Lower leg skin (tissue), 4 donors: Measurements from ENCODE around the gene TCF7L2. TPM values are rescaled to one million over a fixed set of nuclear protein-coding genes. Genes with fewer than 3 reads are reported as not detected.

Source experiments
- DNase-seq, 2 donors: peaks; one replicate each; pipeline ENCODE4 v3.0.0-alpha.2; 2019; ENCODE audit warnings: low spot score in 2 of 2
- H3K4me3 ChIP-seq: fragments of 200-600 bp; sonication (generic); 2 replicates; pipeline ENCODE4 v1.5.1; 2017; ENCODE audit warnings: mild to moderate bottlenecking, low read depth; ENCODE audit not compliant: poor library complexity, severe bottlenecking
- CTCF ChIP-seq, 3 donors: fragments of 450-650 bp; IDR thresholded peaks; one replicate each; pipeline ENCODE4 v1.5.1; 2016; ENCODE audit warnings: antibody characterized with exemption in 3 of 3, mild to moderate bottlenecking in 3 of 3, moderate library complexity in 2 of 3
- POLR2A ChIP-seq, 2 donors: fragments of 450-650 bp; IDR thresholded peaks; one replicate each; pipeline ENCODE4 v1.6.1; 2016 to 2017; ENCODE audit warnings: antibody characterized with exemption in 2 of 2, mild to moderate bottlenecking in 1 of 2, moderate library complexity in 1 of 2
- WGBS, 2 donors: methylation state at CpG; one replicate each; pipeline ENCODE4 v1.1.5; 2018; 5-methylcytosine and 5-hydroxymethylcytosine counted together
- intact Hi-C: fragments of 100-400 bp; cut with DNase I; formaldehyde crosslinking; loops from one replicate; pipeline ENCODE4 v1.15.0; 2023; ENCODE audit warnings: low total_unique reads
- total RNA-seq, 4 donors: library from RNA; depleted of rRNA; stranded (reverse); fragments of >200 nt; gene quantifications; one replicate each; pipeline ENCODE4 v1.1.0, GENCODE V29; 2016

TCF7L2 gene
- total RNA-seq, 4 donors from 2014 or later, result 5.6 to 23.1 (median 16.2) TPM

DNA sequence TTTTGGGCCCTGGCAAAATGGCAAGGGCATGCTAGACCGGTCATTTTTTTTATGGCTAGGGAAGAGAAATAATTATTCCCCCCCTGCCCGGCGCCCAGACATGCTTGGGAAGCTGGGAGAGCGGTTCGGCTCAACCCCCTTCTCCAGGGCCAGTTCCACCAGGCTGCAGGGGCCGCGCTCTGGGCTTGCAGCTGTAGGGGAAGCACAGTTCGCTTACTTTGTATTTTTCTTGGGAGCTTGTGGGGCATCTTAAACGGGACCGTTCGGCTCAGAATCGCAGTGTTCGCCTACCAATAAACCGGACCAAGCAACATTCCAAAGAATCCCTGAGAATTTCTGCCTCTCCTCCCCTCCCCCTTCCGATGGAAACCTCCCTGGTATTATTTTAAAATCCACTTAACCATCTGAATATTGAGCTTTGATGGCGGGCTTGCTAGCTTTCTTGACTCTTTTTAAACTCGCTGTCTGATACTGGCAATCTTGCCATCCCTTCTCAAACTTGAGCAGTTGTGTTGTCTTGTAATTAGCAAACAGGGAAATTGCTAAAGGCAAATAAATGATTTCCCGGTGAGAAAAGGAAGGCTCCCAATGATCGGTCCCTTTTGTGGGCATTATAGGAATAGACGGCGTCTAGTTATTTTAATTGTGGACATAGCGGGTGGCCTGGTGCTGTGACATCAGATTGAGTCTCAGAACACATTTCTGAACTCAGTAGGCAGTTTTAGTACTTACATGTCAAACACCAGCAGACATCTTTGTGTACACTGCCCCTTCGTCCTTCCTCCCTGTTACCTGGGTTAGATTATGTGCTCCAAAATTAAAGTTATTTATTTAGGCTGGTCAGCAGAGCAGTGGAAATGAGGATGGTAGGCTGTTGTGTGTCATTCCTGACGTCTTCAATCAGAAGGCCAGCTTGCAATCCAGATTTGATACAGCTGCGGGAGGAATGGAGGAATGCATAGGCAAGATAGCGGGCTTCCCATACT is 3.4 kb downstream of the TCF7L2 start:
- DNase-seq, result peak in 1 of 2 donors; percentile 87
- WGBS, 2 donors, result 25 to 35% methylated on average over 26 of the region's 26 CpGs
- H3K4me3 ChIP-seq, result peak overlapping the region; percentile 72
- no peak for TF ChIP-seq CTCF (IDR thresholded peaks at IDR 0.05)
- TF ChIP-seq POLR2A (IDR thresholded peaks at IDR 0.05), result no peak
- intact Hi-C loops, result loop anchor here (10.0 kb wide), 1 partner anchor 151 kb away; no protein-coding TSS in a partner anchor

DNA sequence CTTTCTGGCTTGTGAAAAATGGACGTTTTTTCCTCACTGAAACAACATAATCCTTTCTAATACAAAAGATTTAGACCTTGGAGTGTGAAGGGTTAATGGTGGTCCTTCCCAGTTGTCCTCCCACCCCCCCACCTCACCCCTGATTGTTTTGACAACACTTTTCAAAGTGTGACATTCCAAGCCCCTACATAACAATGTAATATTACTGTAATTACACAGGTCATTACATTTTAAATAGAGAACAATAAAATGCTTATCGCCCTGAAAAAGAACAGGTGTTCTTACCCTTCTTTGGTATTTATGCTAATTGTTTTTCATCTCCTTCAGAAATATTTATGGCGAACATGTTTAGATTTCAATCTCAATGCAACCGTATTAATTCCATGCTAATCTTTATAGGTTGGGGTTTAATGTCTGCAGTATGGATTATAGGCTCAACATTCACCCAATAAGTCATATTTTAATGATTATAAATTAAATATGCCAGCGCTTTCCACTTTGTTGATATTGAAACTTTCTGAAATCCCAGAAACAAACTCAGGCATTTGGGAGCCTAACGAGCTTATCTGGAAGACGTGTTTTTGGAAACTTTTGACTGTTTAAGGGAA is 5.0 kb downstream of the TCF7L2 start:
- TF ChIP-seq CTCF (IDR thresholded peaks at IDR 0.05) (no peak), POLR2A (IDR thresholded peaks at IDR 0.05) (no peak)
- H3K4me3 ChIP-seq, result no peak overlapping the region
- DNase-seq, result no peak
- 28 to 29% methylated on average over 7 of the region's 7 CpGs for WGBS, 2 donors
- intact Hi-C loops, result loop anchor here (10.0 kb wide), 1 partner anchor 150 kb away; no protein-coding TSS in a partner anchor

DNA sequence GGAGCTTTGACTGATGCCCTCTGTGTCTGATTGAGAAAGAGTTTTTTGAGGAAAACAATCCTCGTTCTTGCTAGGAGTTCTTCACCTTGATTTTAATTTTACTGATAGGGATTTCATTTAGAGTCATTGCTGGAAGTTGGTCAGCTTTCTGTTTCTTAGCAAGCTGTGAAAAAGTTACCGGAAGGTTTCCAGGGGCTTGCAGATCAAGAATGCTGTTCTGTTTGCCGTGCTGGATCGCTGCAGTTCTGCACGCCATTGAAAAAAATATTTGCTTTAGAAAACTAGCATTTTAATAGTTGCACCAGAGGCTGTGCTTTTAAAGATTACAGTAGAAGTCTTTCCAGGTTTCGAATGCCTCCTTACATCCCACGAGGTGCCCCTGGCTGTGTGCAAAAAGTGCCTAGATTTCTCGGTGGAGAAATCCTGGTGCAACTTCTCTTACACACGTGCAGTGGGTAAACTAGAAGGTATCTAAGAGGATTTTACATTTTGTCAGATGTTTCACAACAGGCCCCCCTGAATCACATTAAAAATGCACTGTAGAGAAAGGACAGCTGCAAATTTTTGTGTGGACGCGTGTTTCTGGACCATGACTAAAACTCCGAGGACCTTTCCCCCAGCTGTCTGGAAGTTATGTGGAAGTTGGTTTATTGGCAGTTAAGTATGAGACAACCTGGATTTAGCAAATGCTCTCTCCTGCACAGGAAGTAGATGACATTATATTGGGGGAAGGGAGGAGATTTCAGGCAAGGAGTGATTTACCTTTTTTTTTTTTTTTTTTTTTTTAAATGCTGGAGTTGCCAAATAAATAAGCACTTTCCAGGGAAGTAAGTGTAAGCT is 5.8 kb downstream of the TCF7L2 start:
- TF ChIP-seq CTCF (IDR thresholded peaks at IDR 0.05) (no peak), POLR2A (IDR thresholded peaks at IDR 0.05) (no peak)
- H3K4me3 ChIP-seq, result no peak overlapping the region
- peak in 1 of 2 donors; percentile 40 for DNase-seq
- WGBS, 2 donors, result 16 to 18% methylated on average over 12 of the region's 12 CpGs
- intact Hi-C loops, result loop anchor here (10.0 kb wide), 1 partner anchor 149 kb away; no protein-coding TSS in a partner anchor

DNA sequence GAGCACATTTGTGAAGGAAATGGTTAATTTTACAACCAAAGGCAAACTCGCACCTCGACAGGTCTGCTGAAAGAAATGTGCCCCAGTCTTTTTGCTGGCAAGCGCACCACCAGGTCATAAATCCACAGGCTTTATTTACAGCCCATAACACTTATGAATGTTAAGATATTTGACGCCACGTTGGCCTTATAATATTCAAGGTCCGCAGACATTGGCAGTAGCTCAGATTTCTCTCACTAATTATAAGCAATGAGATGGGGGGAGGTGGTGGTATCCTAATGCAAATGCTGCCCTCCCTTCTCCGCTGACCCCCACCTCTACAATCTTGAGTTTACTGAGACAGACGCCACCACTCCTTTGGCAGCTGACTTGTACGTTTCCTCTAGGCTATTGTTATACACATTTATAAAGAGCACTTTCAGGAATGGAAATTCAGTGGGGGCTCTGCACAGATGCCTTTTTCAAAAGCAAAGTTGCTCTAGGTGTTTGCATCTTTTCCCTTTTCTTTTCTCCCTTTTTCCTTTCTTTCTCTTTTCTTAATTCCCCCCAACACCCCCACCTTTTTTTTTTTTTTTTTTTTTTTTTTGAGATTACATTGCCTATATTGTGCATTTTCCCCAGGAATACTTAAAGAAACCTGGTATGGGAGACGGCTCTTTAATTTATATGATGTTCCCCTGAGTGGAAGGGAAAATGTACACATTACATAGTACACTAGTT is 6.7 kb downstream of the TCF7L2 start:
- no peak overlapping the region for H3K4me3 ChIP-seq
- peak in 1 of 2 donors; percentile 75 for DNase-seq

More for the DNA sequence above, 6.7 kb downstream of the TCF7L2 start:
- intact Hi-C loops, result loop anchor here (10.0 kb wide), 1 partner anchor 148 kb away; no protein-coding TSS in a partner anchor
- 58 to 62% methylated on average over 10 of the region's 10 CpGs for WGBS, 2 donors
- TF ChIP-seq CTCF (IDR thresholded peaks at IDR 0.05), result no peak
- TF ChIP-seq POLR2A (IDR thresholded peaks at IDR 0.05), result no peak
